ENCODE measurements around the gene ZNF765. TPM values are rescaled to one million over a fixed set of nuclear protein-coding genes. Genes with fewer than 3 reads are reported as not detected.

ZNF765 gene
- total RNA-seq, 1 donor from 2014 or later, result 5.5 TPM

GRCh38 chr19:53372196-53372595, 22.8 kb upstream of the ZNF765 start:
- H3K4me3 ChIP-seq (ENCODE audit: low read depth, low read length), result no peak overlapping the region
- no peak for TF ChIP-seq CTCF (conservative IDR thresholded peaks at IDR 0.05; ENCODE audit: low read depth, low read length)
- DNase-seq (ENCODE audit: low read depth), result no peak

GRCh38 chr19:53374288-53374687, 20.7 kb upstream of the ZNF765 start:
- no peak for TF ChIP-seq CTCF (conservative IDR thresholded peaks at IDR 0.05; ENCODE audit: low read depth, low read length)
- DNase-seq (ENCODE audit: low read depth), result no peak
- no peak overlapping the region for H3K4me3 ChIP-seq (ENCODE audit: low read depth, low read length)

GRCh38 chr19:53374743-53375142, 20.2 kb upstream of the ZNF765 start:
- no peak for DNase-seq (ENCODE audit: low read depth)
- no peak overlapping the region for H3K4me3 ChIP-seq (ENCODE audit: low read depth, low read length)
- TF ChIP-seq CTCF (conservative IDR thresholded peaks at IDR 0.05; ENCODE audit: low read depth, low read length), result no peak

GRCh38 chr19:53381376-53381775, 13.6 kb upstream of the ZNF765 start:
- H3K4me3 ChIP-seq (ENCODE audit: low read depth, low read length), result no peak overlapping the region
- no peak for TF ChIP-seq CTCF (conservative IDR thresholded peaks at IDR 0.05; ENCODE audit: low read depth, low read length)

DNA sequence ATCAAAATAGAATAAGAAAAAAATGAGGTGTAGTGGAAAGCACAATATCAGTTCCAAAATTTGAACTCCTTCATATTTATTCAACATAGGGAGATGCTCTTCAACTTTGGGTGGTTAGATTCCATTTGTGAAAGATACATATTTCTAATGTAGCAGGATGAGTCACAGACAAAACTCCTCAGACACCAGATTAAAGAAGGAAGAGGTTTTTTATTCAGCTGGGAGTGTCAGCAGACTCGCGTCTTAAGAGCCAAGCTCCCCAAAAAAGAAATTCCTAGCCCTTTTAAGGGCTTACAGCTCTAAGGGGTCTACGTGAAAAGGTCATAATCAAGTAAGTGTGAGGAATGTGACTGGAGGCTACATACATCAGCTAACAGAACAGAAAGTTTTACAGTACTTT, 6.8 kb upstream of the ZNF765 start:
- DNase-seq (ENCODE audit: low read depth), result no peak
- no peak overlapping the region for H3K4me3 ChIP-seq (ENCODE audit: low read depth, low read length)
- no peak for TF ChIP-seq CTCF (conservative IDR thresholded peaks at IDR 0.05; ENCODE audit: low read depth, low read length)

More at GRCh38 chr19:53381376-53381775, 13.6 kb upstream of the ZNF765 start:
- no peak for DNase-seq (ENCODE audit: low read depth)

DNA sequence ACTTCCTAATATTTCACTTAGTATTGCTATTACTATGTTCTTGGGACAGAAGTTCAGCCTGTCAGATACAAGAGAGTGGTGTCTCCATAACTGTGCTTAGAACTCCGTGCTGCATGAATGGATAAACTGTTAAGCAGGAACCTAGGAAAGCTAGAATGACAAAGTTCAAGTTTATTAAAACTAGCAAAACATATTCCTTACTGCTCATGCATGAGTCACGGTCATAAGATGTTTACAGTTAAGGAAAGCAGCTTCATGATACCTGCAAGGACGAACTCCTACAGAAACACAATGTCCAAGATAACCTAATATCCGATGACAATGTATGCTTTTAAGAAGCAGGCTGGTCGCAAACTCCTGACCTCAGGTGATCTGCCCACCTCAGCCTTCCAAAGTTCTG, 6.0 kb upstream of the ZNF765 start:
- TF ChIP-seq CTCF (conservative IDR thresholded peaks at IDR 0.05; ENCODE audit: low read depth, low read length), result no peak
- no peak overlapping the region for H3K4me3 ChIP-seq (ENCODE audit: low read depth, low read length)
- no peak for DNase-seq (ENCODE audit: low read depth)

DNA sequence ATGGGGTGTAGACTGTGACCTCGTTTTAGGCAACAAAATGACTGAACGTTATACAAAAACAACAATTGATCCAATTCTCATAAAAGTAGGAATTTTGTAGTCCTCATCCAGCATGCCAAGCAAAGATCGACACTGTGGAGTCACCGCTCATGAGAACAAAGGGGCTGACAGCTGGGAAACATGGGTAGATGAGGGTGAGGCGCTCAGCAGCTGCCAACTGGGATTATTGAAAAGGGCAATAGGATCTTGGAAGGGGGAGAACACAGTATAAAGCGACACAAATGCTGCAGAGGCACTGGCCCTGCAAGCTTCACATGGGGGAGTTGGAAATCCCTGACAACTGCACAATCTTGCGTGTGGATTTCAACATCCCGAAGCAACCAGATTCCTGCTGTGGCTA, 5.4 kb upstream of the ZNF765 start:
- DNase-seq (ENCODE audit: low read depth), result no peak
- no peak for TF ChIP-seq CTCF (conservative IDR thresholded peaks at IDR 0.05; ENCODE audit: low read depth, low read length)
- H3K4me3 ChIP-seq (ENCODE audit: low read depth, low read length), result no peak overlapping the region

Measured in epithelial cell of proximal tubule (primary cell).